NCI-H510A treated with DMSO at 0.1 percent for 48 hours (cell line): Measurements from ENCODE around the gene SHLD1.
A peak's percentile ranks its signal among the peaks of the same experiment; 100 is the strongest.
"Not testable (repeated sequence)": the region's sequence is repeated elsewhere in the genome, so short reads cannot be mapped to it uniquely, and the experiment has no call there.

Experiments
- DNase-seq: peaks from one replicate; lab custom pipeline; 2025; lab: John Stamatoyannopoulos, UW

Gene SHLD1

GRCh38 chr20:5781367-5781766, 31.2 kb downstream of the SHLD1 start:
- not testable (repeated sequence) for DNase-seq

DNA sequence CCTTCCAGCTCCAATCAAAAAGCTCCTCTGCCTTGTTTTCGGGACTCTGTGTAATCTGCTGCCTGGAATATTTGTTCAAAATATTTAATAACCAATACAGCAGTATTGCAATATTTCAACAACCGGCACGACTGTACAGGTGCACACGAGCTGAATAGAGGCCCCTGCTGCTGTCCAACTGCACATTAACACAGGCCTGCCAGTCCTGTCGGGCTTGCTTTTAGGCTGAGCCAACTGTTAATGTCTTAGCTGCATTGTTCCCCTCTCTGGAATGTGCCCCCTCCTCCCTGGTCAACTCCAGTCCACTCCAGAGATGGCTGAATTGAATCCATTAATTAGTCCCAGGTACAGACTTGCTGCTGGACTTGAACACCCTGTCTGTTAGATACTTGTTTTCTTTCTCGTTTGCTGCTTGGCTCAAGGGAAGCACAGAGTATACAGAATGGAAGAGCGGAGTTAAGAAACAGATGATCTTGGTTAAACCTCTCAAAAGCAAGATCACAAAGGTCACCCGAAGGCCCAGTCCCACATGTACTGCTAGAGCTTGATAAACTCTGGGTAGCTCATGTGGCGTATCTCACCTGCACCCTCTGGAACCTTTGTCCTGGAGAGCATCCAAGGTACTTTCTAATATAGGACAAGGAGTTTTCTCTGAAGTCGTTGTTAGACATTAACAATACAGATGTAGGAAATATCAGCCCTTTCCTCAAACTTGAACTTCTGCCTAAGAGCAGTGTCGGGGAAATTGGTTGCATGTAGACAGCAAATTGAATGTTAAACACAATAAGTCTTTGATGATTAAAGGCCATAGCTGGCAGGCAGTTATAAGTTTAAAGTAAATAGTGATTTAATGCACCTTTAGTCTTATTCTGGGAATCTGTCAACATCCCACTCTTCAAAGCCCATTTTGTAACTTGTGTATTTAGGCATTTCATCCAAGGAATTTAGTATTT, 31.9 kb downstream of the SHLD1 start:
- DNase-seq: peak; percentile 48

- peak; percentile 80 for DNase-seq
Observed at GRCh38 chr20:5784735-5785134, 34.5 kb downstream of the SHLD1 start.

DNA sequence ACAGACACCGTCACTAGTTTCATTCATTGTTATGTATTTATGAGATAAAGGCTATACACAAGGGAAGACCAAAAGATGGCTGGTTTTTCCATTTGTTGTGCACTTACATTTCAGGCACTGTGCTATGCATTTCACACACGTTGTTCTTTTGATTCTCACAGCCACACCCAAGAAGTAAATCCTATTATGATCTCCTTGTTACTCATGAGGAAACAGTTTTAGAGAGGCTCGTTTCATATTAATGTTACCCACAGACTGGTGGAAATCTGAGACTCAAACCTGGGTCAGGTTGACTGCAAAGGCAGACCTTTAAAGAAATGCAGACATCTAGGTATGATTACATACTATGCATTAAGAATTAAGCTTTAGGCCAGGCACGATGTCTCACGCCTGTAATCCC, 34.9 kb downstream of the SHLD1 start:
- no peak for DNase-seq

DNA sequence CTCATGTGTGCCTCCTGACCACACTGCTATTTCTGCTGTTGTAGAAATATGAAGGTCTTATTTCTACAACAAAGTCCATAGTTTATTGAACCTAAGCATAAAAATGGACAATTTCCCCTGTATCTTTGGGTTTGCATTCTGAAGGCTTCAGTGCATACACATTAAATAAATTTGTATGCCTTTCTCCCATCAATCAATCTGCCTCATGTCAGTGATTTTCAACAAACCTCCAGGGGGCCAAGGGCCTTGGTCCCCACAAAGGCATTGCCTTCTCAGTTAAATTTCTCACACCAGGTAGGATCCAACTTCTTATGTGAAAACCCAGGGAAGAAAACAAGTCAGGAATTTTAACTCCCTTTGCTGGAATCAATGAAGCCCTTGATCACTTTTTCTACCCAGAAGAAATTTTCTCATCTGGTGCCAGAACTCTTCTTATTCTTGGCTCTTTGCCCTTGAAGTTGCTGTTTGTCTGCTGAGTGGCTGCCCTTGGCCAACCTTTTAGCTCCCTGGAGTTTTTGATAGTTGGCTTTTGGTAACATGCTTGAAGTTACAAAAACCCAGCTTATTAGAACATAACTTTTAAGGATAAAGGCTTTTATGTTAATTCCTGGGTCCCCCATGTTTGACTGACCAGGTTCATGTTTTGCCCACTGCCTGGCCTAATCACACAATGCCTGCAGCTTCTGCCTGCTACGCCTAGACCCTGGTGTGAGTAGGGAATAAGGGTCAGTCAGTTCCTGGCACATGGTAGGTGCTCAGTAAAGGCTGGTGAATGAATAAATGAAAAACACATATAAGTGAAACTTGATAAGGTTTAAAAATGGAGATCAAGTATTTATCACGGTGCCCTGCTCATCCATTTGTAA, 37.0 kb downstream of the SHLD1 start:
- DNase-seq: peak; percentile 37

DNA sequence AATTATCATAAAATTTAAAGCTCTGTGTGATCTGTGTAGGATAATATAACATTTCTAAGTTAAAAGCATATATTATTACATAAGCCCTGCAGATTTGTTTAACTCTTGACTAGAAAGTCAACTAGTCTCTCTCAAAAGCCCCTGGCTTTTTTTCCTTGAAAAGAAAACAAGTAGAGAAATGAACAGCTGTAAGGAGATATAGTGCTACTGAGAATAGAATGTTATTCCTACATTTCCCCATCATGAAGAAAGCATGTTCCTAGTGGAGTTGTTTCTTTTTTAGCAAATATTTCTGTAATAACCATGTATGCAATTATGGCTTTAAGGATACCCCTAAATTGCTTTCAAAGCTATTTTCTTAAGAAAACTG, 37.6 kb downstream of the SHLD1 start:
- DNase-seq: no peak

GRCh38 chr20:5788385-5788895, 38.2 kb downstream of the SHLD1 start:
- DNase-seq: peak; percentile 97

GRCh38 chr20:5789827-5790226, 39.6 kb downstream of the SHLD1 start:
- DNase-seq: no peak

- no peak for DNase-seq
Observed at GRCh38 chr20:5793916-5794315, 43.7 kb downstream of the SHLD1 start.

DNA sequence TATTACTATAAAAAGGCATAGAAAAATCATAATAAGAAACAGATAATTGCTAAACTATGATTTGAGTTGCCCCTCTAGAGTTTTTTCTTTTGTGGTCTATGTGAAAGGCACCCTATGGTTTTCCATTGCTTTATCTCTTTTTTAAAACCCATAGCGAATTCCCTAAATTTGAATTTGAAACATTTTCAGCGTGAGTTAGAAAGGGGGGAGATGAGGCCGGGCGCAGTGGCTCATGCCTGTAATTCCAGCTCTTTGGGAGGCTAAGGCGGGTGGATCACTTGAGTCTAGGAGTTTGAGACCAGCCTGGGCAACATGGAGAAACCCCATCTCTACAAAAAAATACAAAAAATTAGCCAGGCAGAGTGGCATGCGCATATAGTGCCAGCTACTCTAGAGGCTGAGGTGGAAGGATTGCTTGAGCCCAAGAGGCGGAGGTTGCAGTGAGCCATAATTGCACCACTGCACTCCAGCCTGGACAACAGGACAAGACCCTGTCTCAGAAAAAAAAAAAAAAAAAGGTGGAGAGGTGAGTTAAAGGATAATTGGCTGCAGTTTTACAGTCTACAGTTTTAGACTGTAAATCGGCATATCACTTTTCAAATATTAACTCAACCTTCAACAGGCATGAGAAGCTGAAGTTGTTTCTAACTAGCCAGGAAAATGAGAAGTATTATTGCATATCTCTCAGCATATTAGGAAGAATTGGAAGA, 46.3 kb downstream of the SHLD1 start:
- DNase-seq: no peak

- no peak for DNase-seq
Observed at GRCh38 chr20:5797165-5797564, 47.0 kb downstream of the SHLD1 start.

- DNase-seq: no peak
Observed at GRCh38 chr20:5797843-5798462, 47.8 kb downstream of the SHLD1 start.

DNA sequence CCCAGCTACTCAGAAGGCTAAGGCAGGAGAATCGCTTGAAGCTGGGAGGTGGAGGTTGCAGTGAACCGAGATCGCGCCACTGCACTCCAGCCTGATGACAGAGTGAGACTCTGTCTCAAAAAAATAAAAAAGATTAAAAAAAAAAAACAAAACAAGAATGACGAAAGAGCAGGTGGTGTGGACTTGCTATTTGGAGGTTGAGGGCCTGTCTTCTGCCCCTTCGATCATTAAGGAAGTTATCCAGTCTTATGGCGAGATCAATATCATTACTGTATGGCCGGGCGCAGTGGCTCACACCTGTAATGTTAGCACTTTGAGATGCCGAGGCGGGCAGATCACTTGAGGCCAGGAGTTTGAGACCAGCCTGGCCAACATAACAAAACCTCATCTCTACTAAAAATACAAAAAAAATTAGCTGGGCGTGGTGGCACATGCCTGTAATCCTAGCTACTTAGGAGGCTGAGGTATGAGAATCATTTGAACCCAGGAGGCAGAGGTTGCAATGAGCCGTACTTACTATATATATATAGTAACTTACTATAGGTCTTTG, 53.6 kb downstream of the SHLD1 start:
- DNase-seq: not testable (repeated sequence)

- no peak for DNase-seq
Observed at GRCh38 chr20:5806457-5807263, 56.5 kb downstream of the SHLD1 start.

DNA sequence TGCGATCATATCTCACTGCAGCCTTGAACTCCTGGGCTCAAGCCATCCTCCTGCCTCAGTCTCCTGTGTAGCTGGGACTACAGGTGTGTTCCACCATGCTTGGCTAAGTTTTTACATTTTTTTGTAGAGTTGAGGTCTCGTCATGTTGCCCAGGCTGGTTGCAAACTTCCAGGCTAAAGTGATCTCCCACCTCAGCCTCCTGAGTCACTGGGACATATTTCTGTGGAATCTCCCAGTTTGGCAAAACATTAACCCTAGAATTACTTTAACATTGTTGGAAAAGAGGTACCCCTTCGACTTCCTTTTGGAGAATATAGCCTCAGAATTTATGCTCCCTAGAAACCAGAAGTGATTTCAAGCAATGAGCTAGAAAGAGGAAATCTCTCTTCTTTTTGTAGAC, 57.2 kb downstream of the SHLD1 start:
- DNase-seq: no peak

DNA sequence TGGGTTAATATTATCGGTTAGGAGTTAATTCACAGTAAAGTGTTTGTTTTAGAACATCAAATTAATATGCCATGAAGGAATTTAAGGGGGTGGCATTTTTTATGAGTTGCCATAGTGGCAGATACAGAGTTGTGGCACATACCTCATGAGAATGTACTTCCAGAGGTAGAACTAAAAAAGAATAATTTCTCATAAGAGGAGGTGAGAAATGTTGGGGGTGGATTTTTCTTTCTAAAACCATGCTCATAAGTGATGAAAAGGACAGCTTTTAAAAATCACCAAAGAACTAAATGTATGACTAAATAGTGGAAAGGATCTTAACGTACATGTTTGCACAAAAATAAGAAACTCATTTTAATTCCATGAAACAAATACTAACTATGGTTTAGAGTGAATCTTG, 58.7 kb downstream of the SHLD1 start:
- no peak for DNase-seq

DNA sequence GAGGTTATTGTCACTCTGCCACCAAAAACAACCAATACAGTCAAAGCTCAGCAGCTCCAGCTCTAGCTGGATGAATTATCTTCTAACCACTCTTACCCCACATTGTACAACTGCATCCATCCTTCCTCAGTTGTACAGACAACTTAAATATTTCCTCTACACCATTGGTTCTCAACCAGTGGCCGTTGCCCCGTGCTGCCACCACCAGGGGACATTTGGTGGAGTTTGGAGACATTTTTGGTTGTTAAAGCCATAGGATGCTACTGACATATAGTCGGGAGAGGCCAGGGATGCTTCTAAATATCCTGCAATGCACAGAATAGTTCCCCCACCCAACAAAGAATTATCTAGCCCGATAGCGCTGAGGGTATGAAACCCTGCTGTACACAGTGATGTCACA, 59.3 kb downstream of the SHLD1 start:
- no peak for DNase-seq

- DNase-seq: no peak
Observed at GRCh38 chr20:5810800-5811422, 60.7 kb downstream of the SHLD1 start.

DNA sequence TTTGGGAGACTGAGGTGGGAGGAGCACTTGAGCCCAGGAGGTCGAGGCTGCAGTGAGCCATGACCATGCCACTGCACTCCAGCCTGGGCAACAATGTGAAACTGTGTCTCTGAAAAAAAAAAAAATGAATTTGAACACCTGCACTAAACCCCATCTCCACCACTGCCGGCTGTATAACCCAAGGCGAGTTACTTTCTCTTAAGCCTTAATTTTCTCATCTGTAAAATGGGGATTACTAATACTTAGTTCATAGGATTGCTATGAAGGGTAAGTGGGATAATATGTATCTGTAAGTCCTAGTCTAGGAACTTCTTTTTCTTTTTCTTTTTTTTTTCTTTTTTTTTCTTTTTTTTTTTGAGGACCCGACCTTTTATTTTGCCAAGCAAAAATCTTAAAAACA, 61.5 kb downstream of the SHLD1 start:
- DNase-seq: no peak

DNA sequence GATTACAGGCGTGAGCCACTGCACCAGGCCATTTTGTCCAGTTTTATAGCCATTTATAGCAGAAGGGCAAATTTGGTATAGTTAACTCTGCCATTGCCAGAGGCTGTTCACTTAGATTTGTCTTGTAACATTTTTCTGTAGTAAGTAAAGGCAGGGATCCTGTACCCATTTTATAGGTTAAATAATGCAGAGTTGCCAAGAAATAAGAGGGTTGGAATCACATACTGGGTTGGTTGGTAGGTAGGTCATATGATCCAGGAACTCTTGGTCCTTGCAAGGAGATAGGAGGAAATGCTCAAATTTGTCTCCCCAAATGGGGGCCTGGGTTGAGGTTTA, 68.1 kb downstream of the SHLD1 start:
- no peak for DNase-seq
